HEK293 (cell line): ENCODE results near the gene EXOC2.

Experiments used
- HOXA7 ChIP-seq: sonication (generic); formaldehyde crosslinking; IDR thresholded peaks from 2 replicates; pipeline ENCODE4 v1.8.1; 2022; ENCODE audit warnings: missing genetic modification reagents, borderline replicate concordance
- ZNF16 ChIP-seq: fragments of 450-650 bp; formaldehyde crosslinking; IDR thresholded peaks from 2 replicates; pipeline ENCODE4 v1.5.1; 2016; ENCODE audit warnings: low read depth, missing biosample characterization, missing genetic modification characterization
- ZNF596 ChIP-seq: fragments of 450-650 bp; IDR thresholded peaks from 2 replicates; pipeline ENCODE4 v1.5.0; 2018; ENCODE audit warnings: missing biosample characterization, mild to moderate bottlenecking, missing genetic modification characterization, moderate library complexity
- ZNF639 ChIP-seq: fragments of 450-650 bp; formaldehyde crosslinking; IDR thresholded peaks from 2 replicates; pipeline ENCODE4 v1.5.1; 2016; ENCODE audit warnings: missing biosample characterization, missing genetic modification characterization
- TF ChIP-seq, protein P1 (sequence below): fragments of 450-650 bp; formaldehyde crosslinking; IDR thresholded peaks from 2 replicates; pipeline ENCODE4; 2016; ENCODE audit warnings: missing biosample characterization, missing genetic modification characterization

- TF ChIP-seq, protein P1, sequence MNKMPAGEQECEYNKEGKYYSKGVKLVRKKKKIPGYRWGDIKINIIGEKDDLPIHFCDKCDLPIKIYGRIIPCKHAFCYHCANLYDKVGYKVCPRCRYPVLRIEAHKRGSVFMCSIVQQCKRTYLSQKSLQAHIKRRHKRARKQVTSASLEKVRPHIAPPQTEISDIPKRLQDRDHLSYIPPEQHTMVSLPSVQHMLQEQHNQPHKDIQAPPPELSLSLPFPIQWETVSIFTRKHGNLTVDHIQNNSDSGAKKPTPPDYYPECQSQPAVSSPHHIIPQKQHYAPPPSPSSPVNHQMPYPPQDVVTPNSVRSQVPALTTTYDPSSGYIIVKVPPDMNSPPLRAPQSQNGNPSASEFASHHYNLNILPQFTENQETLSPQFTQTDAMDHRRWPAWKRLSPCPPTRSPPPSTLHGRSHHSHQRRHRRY (tag by site-specific recombination): no peak
- TF ChIP-seq ZNF596 (no peak), ZNF639 (tag by site-specific recombination) (no peak), HOXA7 (CRISPR knock-in tag) (no peak), ZNF16 (tag by site-specific recombination) (no peak)
Observed at GRCh38 chr6:586553-586952, 106.4 kb downstream of the EXOC2 start.
